Skin epidermis (tissue), 12 donors: ENCODE data around the gene STX8.

Experiments
- H3K27ac ChIP-seq, 21 experiments: fragments of 200-600 bp; sonication (generic) in 11 of 21; one replicate each; pipeline ENCODE4 v1.5.0; 2020; ENCODE audit warnings: mild to moderate bottlenecking in 3 of 21, inconsistent platforms in 2 of 21, moderate library complexity in 2 of 21
- H3K4me3 ChIP-seq, 7 experiments: fragments of 200-600 bp; sonication (generic) in 2 of 7; one replicate each; pipeline ENCODE4 v1.5.0; 2020; ENCODE audit warnings: inconsistent platforms in 2 of 7, mild to moderate bottlenecking in 2 of 7, moderate library complexity in 1 of 7

The STX8 gene

DNA sequence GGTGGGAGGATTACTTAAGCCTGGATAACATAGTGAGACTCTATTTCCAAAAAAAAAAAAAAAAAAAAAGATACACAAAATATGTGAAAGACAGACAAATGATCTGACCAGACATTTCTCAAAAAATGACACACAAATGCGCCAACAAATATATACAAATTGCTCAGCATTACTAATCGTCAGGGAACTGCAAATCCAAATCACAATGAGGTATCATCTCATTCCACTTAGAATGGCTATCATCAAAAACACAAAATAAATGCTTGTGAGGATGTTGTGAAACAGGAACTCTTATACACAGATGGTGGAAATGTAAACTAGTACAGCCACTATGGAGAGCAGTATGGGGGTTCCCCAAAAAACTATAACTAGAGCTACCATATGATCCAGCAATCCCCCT is 62.4 kb downstream of the STX8 start:
- no peak overlapping the region for H3K27ac ChIP-seq
- no peak overlapping the region for H3K4me3 ChIP-seq

DNA sequence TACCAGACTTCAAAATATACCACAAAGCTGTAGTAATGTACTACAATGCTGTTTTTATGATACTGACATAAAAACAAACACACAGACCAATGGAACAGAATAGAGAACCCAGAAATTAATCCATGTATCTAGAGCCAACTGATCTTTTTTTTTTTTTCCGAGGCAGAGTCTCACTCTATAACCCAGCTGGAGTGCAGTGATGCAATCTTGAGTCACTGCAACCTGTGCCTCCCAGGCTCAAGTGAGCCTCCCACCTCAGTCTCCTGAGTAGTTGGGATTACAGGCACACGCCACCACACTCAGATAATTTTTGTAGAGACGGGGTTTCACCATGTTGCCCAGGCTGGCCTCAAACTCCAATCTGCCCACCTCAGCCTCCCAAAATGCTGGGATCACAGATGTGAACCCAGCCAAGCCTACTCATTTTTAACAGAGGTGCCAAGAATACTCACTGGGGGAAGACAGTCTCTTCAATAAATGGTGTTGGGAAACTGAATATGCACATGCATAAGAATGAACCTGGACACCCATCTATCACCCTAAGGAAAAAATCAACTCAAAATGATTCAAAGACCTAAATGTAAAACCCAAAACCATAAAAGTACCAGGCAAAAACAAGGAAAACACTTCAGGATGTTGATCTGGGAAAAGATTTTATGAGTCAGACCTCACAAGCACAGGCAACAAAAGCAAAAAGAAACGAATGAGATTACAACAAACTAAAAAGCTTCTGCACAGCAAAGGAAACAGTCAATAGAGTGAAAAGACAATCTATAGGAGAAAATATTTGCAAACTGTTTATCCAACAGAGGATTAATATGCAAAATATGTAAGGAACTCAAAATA is 63.1 kb downstream of the STX8 start:
- no peak overlapping the region for H3K4me3 ChIP-seq
- no peak overlapping the region for H3K27ac ChIP-seq

DNA sequence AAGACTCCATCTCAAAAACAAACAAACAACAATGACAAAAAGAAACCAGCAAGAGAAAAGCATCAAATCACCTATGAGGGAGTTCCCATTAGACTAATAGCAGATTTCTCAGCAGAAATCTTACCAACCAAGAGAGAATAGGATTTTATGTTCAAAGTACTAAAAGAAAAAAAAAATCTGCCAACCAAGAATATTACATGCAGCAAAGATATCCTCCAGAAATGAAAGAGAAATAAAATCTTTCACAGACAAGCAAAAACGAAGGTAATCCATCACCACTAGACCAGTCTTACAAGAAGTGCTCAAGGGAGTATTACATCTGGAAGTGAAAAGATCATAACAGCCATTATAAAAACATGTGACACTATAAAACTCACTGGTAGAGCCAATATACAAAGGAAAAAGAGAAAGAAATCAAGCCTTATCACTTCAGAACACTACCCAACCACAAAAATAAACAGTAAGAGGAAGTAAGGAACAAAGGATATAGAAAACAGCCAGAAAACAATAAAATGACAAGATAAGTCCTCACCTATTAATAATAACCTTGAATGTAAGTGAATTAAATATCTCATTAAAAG is 66.3 kb downstream of the STX8 start:
- no peak overlapping the region for H3K4me3 ChIP-seq
- no peak overlapping the region for H3K27ac ChIP-seq

DNA sequence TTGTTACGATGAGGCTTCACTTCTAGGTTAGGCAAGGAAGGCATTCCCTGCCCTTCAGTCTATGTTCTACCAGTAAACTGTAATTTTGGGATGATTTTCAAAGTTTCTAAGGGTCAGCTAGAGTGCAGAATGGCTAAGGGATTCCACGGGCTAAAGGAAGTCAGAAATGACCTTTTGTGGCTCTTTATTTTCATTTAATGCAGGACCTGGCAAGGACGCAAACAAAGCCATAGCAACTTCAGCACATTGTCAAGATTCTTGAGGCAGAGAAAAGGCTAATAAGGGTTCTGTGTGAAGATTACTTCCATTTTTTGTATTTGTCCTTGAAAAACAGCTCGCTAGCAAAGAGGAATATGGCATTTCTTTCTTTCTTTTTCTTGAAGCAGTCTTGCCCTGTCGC is 76.6 kb downstream of the STX8 start:
- no peak overlapping the region for H3K4me3 ChIP-seq

DNA sequence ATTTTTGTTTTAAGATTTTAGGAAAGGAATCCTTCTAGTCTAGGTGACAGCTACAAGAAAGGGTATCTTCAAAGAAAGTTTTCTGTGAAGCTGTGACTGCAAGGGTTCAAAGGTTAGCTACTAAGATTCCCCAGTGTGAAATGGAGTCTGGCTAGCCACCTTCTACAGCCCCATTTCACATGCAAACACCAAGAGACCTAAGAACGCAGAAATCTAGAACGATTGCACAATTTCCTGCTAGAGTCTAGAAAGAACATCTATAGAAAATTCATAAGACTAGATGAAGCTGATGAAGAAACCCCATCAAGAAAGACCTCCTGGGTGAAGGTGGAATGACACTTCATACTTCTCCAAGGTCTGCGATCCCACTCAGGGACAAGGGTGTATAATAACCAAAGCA is 77.1 kb downstream of the STX8 start:
- H3K4me3 ChIP-seq = no peak overlapping the region
- no peak overlapping the region for H3K27ac ChIP-seq

More for the DNA sequence above, 76.6 kb downstream of the STX8 start:
- no peak overlapping the region for H3K27ac ChIP-seq

DNA sequence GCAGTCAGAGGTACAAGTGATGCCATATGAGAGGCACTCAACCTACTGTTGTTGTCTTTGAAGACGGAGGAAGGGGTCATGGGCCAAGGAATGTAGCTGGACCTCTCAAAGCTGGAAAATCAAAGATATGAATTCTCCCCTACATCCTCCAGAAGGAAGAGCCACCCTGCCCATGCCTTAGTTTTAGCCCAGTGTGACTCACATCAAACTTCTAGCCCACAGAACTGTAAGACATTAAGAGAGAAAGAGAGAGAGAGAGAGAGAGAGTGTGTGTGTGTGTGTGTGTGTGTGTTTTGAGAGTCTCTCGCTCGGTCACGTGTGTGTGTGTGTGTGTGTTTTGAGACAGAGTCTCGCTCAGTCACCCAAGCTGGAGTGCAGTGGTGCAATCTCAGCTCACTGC is 87.1 kb downstream of the STX8 start:
- H3K4me3 ChIP-seq = no peak overlapping the region
- no peak overlapping the region for H3K27ac ChIP-seq

DNA sequence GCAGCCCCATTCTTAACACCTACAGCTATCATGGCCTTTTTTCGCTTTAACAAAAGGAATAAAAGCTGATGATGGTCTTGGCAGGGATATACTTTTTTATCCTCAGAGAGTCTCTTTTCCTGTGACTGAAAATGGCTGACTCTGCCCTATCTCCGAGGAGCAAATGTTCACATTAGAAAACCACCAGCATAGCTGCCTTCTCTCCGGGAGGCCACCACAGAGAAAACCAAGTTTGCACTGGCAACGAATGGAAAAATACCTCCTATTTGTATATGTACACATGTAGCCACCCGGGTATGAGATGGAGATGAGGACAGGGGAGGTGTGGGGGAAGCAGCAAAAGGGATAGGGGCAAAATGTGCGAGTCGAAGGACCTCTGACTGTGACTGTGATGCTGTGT is 88.2 kb downstream of the STX8 start:
- Histone ChIP-seq H3K27ac (no peak overlapping the region), H3K4me3 (no peak overlapping the region)

DNA sequence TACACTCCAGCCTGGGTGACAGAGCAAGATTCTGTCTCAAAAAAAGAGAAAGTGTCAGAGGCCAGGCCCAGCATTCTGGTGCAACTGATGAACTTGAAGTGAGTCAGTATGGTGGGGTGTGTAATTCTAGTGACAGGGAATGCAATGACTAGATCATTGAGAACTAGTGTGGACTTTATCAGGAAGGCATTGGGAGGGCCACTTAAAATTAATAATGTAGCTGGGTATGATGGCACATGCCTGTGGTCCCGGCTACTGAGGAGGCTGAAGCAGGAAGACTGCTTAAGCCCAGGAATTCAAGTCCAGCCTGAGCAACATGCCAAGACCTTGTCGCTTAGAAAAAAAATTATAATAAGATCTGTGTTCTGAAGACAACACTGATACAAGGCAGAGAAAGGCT is 90.8 kb downstream of the STX8 start:
- no peak overlapping the region for H3K27ac ChIP-seq
- no peak overlapping the region for H3K4me3 ChIP-seq

DNA sequence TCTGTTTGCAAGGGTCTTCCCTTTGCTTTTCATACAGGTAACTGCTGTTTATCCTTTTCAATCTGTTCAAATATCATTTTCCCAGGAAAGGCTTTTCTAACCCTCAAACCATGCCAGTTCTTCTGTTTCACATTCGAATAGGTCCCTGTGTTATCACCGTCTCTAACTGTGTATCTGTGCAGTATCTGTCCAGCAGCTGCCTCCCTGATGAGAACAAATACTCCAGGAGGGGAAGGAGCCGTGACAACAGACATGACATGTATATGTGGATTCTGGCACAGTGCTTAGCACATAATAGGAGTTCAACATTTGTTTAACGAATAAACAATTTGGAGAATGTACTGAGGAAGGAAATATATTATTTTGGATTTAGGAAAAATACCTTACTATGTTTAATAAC is 95.7 kb downstream of the STX8 start:
- H3K4me3 ChIP-seq = no peak overlapping the region
- no peak overlapping the region for H3K27ac ChIP-seq

DNA sequence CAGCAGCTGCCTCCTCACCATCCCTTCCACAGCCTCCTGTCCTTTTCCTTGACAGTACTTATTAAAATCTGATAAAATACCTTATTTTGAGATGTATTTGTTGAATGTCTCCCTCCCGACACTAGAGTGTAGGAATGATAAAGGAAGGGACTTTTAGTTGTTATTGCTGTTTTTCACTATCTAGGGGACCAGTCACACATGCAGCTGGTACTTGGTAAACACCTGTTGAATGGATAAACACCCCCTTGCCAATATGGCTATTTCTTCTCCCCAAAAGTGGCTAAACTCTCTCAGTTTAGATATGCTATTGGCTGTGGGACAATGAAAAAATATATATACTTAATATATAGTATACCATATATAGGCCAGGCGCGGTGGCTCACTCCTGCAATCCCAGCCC is 96.7 kb downstream of the STX8 start:
- Histone ChIP-seq H3K27ac (no peak overlapping the region), H3K4me3 (no peak overlapping the region)

DNA sequence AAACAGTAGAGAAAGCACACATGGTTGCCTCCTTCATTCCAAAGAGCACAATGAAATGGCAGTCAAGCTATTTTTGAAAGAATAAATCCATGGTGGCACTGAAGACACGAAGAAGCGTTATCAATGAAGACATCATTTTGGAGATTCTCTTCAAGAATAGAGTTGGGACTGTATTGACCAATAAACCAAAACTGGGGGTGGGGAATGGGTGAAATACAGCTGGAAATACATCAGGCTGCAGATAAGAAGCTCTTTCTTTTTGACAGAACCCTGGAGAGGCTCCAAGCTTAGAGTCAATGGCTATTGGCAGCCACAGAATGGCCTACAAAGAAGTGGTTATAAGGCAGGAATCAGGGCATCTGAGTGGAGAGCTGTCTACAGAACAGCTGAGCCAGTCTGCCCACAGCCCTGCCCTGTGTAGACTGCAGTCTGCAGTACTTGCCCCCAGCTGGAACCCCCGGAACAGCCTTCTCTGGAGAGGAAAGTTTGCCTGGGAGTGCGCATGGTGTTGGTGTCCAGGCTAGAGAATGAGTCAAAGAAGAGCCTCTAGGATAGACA is 100.4 kb downstream of the STX8 start:
- no peak overlapping the region for H3K4me3 ChIP-seq
- no peak overlapping the region for H3K27ac ChIP-seq

DNA sequence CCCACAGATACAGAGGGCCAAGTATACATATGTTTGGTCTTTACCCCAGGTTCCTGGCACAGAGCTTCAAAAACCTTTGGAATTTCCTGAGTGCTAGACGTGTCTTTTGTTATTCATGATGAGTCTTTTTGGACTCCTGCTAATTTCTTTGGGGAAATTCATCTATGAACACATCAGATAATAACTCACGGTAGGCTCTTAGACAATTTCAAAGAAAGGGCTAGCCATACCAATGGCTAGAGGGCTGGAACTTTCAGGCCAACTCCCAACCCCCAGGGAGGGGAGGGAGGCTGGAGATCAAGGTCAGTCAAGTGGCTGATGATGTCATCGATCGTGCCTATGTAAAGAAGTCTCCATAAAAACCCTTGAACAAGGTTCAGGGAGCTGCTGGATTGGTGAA is 101.9 kb downstream of the STX8 start:
- no peak overlapping the region for H3K27ac ChIP-seq
- no peak overlapping the region for H3K4me3 ChIP-seq

DNA sequence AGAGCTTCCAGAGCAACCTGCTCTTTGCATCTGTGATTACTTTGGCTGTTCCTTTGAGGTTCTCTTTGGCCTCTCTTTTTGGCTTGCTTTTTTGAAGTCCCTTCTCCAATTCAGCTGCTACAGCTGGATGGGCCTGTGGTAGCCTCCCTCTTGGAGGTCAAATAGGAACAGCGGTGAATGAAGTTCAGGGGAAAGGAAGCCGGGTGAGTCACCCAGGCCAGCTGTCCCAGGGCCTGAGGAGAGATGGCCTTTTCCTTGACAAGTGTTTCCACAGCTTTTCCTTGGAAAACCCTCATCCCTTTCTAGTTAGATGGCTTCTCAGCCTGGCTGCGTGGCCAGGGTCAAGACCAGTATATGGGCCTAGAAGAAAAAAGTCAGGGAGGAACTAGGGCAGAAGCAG is 103.1 kb downstream of the STX8 start:
- Histone ChIP-seq H3K27ac (peak overlapping the region in 2 of 21 experiments; percentile 48 to 75), H3K4me3 (no peak overlapping the region)

DNA sequence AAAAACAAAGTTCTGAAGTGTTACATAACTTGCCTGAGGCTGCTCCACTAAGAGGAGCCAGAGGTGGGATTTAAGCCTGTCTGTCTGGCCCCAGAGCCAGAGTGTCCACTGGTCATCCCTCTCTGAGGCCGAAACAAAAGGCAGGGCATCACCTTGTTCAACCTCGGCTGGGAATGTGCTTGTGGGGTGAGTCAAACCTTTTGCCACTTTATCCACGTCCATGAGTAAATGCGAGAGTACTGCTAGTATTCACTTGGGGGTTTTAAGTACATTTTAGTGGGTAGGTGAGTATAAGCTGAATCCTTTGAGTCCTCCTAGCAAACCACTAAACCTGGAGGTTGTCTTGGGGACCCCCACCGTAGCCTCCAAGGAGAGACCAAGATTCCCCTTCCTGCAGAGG is 103.5 kb downstream of the STX8 start:
- Histone ChIP-seq H3K27ac (peak overlapping the region in 5 of 21 experiments; percentile 4 to 75 (median 48)), H3K4me3 (no peak overlapping the region)

DNA sequence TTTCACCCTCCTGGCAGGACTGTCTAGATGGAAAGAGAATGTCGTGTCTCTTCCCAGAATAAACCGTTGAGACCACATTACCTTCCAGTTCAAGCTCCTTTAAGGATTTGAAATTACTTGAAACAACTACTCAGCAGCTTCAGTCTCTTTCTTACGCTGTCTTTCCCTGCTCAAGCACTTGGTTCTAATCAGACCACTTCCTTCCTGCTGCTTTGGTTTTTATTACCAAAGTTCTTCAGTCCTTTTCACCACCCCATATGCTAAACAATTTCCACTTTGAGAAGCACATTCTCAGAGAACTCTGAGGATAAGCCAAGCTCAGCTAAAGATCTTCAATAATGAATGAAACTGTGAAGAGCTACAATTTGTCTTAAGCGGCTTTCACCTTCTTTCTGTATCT is 105.4 kb downstream of the STX8 start:
- peak overlapping the region in 6 of 21 experiments; percentile 1 to 79 (median 25) for H3K27ac ChIP-seq
- no peak overlapping the region for H3K4me3 ChIP-seq

DNA sequence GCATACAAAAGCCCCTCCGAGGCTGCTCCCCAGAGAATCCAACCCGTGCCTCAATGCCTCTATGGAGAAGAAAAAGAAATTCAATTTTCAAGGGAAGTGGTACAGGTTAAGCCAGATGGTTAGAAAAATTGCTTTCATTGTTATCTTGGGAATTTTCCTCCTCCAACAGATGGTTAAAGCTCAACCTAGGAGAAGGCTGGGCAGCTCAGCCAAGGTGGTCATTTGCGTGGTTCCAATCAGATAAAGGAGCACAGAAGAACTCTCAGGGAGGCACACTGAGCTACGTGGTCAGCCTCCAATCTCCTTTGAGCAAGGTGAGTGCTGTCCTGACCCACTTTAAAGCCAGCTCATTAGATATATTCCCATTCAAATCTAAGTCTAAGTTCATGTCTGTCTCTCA is 106.7 kb downstream of the STX8 start:
- Histone ChIP-seq H3K27ac (no peak overlapping the region), H3K4me3 (no peak overlapping the region)

DNA sequence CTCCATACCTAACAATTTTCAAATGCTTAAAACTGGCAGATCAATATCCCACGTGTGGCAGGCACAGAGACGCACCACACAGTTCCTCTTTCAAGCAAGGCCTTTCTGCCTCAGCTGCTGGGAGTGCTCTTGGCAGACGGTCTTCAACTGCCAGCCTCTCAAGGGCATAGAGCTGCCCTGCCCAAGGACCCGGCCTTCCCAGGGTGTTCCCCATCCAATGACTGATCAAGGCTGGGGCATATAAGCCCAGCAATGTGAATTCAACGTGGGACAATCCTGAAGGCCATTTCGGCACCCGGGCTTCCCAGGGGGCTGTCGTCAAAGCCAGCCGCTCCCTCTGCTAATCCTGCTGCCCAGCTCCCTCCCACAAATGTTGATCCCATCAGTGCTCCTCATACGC is 107.1 kb downstream of the STX8 start:
- Histone ChIP-seq H3K27ac (no peak overlapping the region), H3K4me3 (no peak overlapping the region)

DNA sequence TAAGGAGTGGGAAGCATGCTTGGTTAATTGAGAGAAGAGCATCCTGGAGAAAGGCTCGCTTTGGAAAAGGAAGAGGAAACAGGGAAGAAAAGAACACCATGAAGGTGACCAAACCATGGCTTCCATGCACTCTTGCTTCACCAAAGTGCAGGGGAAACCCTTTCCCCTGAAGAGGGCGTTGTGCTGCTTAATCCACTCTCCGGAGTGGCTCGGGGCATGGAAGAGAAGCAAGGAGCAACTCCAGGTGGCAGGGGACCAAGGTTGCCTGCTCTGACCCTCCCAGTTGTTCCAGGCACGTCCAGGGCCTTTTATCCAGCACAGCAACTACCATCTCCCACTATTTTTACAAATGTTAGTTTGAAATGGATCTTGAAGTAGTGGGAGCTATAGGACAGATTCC is 108.1 kb downstream of the STX8 start:
- no peak overlapping the region for H3K4me3 ChIP-seq

DNA sequence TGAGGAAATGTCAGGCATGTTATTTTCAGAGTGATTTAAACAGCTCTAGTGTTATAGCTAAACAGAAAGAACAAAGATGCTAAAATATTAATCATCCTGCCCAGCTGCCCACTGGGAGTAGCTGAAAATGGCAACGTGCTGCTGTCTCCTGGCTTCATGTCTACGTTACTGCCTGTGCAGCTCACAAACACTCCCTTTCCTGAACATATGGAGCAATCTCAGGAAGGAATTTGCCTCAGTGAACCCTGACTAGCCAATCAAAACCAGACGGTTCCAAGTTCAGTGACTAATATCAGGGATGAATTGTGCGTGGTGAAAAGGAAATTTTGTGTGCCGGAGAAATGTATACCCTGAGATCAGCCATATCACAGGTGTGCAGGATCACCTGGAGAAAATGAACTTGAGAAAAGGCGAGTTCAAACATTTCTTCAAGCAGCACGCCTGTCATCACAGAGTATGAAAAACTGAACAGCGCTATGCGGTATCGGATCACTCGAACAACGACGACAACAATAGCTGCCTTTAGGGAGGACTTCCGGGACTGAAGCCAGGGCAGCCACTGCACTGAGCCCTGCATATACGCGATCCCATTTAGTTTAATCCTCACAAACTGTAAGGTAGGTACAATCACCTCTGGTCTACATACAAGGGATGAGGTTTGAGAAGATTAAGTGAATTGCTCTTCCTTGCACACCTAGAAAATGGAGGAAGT is 110.3 kb downstream of the STX8 start:
- peak overlapping the region in 1 of 7 experiments; percentile 10 for H3K4me3 ChIP-seq
- peak overlapping the region in 2 of 21 experiments; percentile 13 to 45 for H3K27ac ChIP-seq

More for the DNA sequence above, 108.1 kb downstream of the STX8 start:
- H3K27ac ChIP-seq = no peak overlapping the region

DNA sequence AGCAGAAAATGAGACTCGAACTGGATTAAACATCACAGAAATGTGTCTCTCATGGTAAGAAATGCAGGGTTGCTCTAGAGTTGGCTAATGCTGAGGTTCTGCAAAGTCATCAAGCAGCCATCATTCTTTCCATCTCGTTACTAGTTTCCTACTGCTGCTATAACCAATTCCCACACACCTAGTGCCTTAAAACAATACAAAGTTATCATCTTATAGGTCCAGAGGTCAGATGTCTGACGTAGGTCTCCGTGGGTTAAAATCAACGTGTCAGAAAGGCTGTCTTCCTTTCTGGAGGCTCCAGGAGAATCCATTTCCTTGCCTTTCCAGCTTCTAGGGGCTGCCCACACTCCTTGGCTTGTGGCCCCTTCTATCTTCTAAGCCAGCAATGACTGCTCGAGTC is 118.6 kb downstream of the STX8 start:
- H3K4me3 ChIP-seq = no peak overlapping the region
- no peak overlapping the region for H3K27ac ChIP-seq

DNA sequence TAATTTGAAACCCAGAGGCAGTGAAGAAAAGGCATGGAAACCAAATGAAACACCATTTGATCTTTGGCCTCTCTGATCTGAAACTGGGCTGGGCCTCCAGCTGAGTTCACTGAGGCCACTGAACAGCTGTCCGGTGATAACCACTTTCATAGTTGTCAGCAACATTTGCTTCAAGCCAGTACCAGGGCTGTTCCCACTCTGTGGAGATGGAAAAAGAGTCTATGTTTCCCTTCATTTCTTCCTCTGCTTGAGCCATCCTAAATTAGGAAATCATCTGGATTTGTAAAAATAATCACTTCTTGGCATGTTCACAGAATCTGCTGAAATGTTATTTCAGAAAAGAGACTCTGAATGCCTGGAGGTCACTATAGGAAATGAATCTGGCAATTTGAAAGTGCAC is 119.3 kb downstream of the STX8 start:
- Histone ChIP-seq H3K4me3 (no peak overlapping the region), H3K27ac (peak overlapping the region in 1 of 21 experiments; percentile 2)
